Cardiac septum (tissue), 1 donor: ENCODE measurements around the gene MS4A7. TPM values are rescaled to one million over a fixed set of nuclear protein-coding genes. Genes with fewer than 3 reads are reported as not detected.
"Not testable (repeated sequence)": the region's sequence is repeated elsewhere in the genome, so short reads cannot be mapped to it uniquely, and the experiment has no call there.

Experiments
- DNase-seq: peaks from one replicate; pipeline ENCODE4 v3.0.0-alpha.2; 2020; ENCODE audit warnings: low spot score
- intact Hi-C: fragments of 100-400 bp; cut with DNase I; formaldehyde crosslinking; loops from one replicate; pipeline ENCODE4 v1.14.0; 2022
- long read RNA-seq: library from polyadenylated mRNA; unstranded; transcript quantifications from one replicate; pipeline ENCODE4 v2.0.0, GENCODE V29; 2021
- total RNA-seq: library from RNA; stranded (reverse); fragmentation: NEBNext Ultra II Directional; extraction: Animal tissue kit (Norgen Biotek cat#: 25700); gene quantifications from one replicate; pipeline ENCODE4 v1.2.1, GENCODE V29; 2021
- donor health status: DM: no; HTN: no; CAD: no.

MS4A7 gene, protein sequence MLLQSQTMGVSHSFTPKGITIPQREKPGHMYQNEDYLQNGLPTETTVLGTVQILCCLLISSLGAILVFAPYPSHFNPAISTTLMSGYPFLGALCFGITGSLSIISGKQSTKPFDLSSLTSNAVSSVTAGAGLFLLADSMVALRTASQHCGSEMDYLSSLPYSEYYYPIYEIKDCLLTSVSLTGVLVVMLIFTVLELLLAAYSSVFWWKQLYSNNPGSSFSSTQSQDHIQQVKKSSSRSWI
- 8.2 TPM for total RNA-seq
- long read RNA-seq, partial matches to known transcripts, result 0 of 2 reads
- long read RNA-seq, other reads (novel, unspliced or antisense), result 2 of 2 reads

DNA sequence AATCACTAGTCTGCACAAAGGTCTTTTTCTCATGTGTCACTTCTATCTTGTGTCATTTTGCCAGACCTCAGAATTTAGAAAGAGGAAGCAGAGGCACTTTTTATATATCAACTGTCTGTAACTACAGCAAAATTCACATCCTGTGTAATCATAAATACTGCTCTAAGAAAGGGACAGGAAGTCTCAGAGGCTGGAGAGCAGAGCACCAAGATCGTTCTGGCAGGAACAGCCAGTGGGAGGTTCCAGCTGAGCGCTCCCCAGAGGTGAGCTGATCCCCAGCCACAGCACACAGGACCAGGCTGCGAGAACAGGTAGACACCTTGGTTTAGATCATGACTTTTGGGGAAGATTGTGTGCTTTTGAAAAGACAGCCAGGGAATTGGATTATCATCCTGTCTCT lies at the start of gene MS4A7:
TSS of gene MS4A7 (plus strand) at position 179 of the 400 bp plus-strand sequence. CDS start 4,610 bp downstream, outside the sequence.
- intact Hi-C loops, result no loop called here
- no peak for DNase-seq

DNA sequence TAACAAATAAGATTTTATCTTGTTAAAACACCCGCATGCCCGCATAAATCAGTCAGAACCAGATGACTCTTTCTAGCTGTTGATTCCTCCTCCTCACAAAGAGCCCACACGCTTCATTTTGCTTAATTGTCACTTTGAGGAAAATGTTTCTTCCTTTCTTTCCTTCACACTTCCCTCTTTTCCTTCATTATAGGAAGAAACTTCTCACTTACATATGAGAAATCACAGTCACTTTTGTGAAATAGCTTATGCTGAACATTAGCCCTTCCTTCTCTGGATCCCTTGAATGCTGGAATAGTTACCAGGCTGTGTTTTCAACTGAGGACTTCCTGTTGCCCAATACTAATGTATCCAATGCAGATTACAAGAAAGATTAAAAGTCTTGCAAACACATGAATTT lies 45.5 kb upstream of the MS4A7 start:
- no peak for DNase-seq
- intact Hi-C loops, result no loop called here

DNA sequence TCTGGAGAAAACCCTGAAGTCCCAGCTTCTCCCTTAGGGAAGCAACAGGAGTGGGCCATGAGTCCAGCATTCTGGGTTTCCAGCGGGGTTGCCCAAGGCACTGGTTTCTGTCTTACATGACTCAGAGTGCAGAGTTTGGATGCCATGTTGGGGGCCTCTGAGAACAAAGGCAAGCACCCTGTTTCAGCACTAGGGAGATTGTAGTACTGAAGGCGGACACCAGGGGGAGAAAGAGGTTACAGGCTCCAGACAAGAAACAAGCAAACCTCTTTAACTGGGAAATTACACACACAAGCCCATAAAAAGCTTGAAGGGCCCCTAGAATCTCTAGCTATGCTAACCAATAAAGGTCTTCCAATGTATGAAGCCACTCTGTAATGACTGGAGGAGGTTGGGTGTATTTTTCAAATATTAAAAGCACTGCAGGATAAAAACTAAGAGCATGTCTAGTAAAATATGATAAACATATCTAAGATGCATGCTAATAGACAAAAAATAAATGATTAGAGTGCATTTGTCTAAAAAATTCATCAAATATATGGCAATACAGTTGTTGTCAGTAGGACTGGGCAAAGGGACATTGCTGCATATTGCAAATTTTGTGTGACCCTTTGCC lies 44.2 kb upstream of the MS4A7 start:
- DNase-seq, result no peak
- intact Hi-C loops, result no loop called here

DNA sequence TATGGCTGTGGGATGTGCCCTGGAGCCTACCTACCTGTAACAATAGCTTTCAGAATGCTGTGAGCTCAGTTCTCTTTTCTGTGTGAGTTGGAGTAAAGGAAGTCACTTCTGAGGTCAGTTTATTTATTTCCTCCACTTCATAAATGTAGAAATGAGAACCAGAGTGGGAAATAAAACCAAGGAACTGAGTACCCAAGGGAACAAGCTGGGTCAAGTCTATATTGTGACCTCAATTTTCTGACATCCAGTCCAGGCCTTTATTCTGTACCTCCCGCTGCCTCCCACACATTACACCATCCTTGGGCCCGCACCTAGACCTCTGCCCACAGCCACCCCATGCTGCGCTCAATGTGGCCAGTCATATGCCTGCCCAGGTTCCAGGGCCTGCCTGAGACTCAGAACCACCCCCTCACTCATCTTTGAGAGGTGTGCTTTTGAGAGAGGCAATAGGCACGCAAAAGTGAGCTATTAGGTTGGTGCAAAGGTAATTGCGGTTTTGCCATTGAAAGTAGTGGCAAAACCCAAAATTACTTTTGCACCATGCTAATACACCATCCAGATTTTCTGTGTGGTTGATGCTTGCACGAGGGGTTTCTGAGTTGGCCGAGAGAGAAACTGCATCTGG lies 41.5 kb upstream of the MS4A7 start:
- intact Hi-C loops, result no loop called here

DNA sequence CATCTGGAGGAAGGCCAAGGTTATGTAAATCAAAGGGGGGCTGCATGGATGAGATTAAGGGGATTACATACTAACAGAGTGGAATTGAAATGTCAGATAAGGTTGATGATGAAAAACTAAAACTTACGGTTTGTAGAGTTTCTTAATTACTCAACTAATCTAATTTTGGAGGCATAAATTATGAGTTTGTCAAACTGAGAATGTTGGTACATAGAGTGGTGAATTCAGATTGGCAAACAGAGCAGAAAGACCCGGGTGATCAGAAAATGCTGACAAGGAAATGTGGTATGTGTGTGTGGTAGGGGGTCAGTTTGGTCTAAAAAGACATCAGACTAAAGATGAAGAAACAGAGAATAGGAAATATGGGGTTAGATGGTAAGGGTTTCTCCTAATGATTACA lies 40.3 kb upstream of the MS4A7 start:
- DNase-seq, result no peak
- intact Hi-C loops, result no loop called here

More for the DNA sequence above, 41.5 kb upstream of the MS4A7 start:
- DNase-seq, result no peak

DNA sequence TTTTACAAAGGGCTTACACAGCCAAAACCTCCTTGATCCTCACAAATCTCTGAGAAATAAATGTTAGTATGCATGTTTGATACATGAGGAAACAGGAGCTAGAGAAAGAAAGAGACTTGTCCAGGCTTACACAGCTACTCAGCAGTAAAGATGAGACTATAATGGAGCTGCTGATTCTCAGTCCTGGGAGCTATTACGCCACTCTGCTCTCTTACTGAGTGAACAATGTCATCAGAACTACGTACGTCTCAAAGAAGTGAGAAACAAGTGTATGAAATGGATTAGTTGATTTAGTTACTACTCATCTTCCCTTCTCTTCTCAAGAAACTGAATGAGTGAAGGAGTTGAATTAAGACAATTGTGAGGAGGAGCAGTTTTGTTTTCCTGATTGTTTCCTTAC lies 39.0 kb upstream of the MS4A7 start:
- no peak for DNase-seq
- intact Hi-C loops, result no loop called here

DNA sequence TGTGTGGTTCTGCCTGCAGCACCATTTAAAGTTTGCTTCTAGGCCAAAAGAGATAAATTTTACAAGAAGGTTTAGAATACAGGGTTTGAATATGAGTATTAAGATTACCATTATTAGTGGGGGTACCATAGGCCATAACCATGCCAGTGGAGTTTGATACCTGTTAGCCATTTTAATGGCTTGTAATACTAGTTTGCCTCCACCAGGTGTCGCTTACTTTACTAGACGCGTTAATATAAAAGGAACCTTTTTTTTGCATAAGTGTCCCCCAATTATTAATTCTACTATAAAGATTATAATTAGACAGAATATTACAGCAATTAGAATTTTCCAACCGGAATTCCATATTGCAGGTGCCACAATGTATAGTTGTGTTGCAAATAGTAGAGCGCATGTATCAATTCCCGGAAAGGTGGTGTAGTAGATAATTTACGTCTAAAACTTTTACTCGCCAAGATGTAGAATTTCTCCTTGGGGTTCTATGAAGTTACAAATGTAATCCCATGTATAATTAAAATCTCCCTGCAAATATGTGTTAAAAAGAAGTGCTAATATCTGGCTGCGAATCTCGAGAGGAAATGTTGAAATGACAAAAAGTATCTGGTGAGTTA lies 35.1 kb upstream of the MS4A7 start:
- no peak for DNase-seq
- intact Hi-C loops, result no loop called here

DNA sequence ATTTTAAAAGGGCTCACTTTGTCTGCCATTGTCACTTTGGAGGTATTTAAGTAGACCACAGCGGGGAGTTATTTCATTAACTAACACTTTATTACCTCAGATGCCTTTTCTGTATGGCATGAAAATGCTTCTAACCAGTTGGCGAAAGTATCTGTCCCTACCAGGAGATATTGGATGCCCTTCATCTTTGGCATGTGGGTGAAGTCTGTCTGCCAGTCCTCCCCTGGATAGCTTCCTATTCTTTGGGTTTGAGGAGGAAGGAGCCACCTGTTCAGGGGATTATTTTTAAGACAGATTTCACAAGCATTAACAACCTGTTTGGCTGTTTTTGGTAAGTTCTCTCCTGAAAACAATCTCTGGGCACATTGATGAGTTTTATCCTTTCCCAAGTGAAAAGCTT lies 34.2 kb upstream of the MS4A7 start:
- intact Hi-C loops, result no loop called here
- no peak for DNase-seq

DNA sequence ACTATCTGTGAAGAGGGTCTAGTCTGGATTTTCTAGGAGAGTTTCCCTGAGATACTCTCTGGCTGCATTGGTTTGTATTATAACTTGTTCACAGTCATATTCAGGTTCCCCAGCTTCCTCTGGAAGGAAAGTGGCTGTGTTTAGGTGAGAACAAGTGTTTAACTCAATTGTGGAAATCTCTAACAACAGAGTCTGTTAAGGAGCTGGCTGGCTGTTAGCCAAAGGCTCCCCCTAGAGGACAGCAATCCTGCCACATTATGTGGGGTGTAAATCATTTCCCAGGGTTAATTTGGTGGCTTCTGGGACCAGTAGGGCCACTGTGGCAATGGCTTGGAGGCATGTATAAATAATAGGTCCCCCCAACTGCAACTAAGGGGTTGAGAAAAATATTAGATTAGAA lies 32.8 kb upstream of the MS4A7 start:
- intact Hi-C loops, result no loop called here
- no peak for DNase-seq

DNA sequence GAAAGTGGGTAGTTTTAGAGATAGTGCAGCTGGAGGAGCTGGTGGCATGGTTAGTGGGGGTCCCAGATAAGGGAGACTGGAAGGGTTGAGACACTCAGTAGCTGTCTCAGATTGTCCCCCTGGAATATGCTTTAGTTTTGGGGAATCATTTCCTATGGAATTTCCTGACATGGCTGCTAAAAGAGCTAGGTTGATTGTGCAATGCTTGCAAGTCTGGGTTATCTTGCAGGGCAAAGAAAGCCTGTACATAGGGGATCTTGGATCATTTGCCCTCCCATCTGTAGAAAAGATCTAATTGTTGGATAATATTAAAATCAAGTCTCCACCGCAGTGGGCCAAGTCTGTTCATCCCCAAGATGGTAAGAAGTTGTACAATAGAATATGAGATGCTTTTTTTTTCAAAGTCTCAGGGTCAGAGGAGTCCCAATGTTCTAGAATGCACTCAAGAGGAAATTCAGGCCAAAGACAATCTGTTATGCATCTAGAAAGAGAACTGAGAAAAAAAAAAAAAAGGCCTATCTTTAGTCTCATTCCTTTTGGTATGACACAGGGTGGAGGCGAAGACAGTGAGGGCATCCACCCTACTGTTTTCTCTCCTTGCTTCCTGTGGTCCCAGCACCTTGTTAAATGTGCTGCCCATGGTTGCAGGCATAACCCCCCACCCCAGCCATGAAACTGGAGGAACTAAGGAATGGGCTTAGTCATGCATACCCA lies 31.1 kb upstream of the MS4A7 start:
- intact Hi-C loops, result no loop called here
- DNase-seq, result no peak

DNA sequence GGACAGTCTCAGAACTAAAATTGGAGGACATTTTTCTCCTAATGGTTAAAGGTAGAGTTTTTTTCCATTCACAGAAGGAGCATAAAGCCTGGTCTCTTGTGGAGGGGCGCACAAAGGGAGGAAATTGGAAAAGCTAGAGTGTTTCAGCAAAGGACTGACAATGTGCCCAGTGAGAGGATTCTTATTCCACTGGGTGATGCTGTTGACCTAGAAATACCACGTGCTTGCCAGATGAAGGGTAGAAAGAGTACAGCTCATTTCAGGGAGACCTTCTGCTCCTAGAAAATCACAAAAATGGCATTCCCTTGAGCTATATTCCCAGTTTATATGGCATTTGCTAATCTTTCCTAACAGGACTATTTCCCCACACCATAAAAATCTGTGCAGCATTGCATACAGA lies 30.2 kb upstream of the MS4A7 start:
- intact Hi-C loops, result no loop called here
- DNase-seq, result no peak

DNA sequence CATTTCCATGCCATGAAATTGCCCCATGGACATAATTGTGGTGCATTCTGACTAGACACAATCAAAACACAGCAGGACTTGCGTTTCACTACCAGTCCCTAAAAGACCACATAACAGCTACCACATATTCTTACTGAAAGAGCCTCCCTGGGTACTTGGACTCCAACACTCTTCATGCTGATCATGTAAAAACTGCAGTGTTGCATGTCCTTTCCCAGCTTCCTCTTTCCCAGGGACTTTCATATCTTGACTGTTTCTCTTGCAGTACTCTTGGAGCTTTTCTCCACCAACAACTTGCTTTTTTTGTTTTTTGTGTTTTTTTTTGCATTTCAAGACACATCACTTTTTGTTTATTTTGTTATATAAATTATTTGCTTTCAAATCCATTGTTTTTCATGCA lies 28.3 kb upstream of the MS4A7 start:
- DNase-seq, result no peak
- intact Hi-C loops, result no loop called here

DNA sequence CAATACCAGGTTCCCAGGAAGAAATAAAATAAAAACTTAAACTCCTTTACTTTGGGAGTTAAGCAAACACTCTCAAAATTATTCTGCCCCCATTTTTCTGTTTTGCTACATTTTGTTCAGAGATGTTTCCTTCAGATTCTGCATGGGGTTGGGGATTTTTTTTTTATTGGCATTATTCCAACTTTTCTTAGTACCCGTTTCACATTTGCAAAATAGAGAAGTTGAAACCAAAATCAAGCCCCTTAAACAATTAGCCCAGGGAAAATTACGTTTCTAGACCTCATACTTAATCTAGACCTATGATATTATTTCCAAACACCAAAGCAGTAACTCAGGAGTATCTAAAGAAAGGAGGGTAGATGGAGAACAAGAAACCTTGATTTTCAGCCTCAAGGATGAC lies 20.6 kb upstream of the MS4A7 start:
- DNase-seq, result no peak
- intact Hi-C loops, result no loop called here

DNA sequence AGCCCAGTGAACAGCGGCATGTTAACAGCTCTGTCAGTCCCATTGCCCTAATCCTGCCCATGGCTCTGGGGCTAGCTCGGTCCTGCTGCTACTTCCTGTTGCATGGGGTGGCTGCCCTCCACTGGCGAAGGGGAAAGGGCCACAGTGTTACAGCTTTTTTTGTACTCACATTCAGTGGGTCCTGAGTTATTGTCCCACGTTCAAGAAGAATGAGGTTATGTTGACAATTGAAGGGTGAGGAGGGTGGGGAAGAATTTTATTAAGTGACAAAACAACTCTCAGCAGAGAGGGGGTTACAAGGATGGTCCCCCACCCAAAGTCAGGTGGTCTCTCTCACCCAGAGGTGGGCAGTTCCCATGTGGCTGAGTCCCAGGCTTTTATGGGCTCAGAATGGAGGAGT lies 17.7 kb upstream of the MS4A7 start:
- no peak for DNase-seq
- intact Hi-C loops, result loop anchor here (5.0 kb wide), 1 partner anchor 257 kb away; no protein-coding TSS in a partner anchor

DNA sequence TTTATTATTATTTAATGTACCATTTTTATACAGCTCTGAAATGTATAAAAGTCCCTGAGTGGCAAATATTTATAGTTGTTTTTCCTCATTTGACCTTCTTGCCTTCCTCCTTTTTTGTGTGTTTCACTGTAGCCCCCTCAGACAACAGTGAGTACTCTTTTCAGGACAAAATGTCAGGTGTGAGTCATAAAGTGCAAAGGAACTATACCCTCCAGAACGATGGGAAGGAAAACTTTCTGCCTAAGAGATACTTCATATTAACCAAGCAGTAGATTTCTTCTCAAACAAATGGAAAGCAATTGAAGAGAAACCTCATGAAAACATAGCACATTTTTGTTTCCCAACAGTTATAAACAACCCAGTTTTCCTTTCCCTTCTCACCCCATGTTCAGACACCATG lies 16.1 kb upstream of the MS4A7 start:
- no peak for DNase-seq
- intact Hi-C loops, result loop anchor here (5.0 kb wide), 1 partner anchor 255 kb away; no protein-coding TSS in a partner anchor

DNA sequence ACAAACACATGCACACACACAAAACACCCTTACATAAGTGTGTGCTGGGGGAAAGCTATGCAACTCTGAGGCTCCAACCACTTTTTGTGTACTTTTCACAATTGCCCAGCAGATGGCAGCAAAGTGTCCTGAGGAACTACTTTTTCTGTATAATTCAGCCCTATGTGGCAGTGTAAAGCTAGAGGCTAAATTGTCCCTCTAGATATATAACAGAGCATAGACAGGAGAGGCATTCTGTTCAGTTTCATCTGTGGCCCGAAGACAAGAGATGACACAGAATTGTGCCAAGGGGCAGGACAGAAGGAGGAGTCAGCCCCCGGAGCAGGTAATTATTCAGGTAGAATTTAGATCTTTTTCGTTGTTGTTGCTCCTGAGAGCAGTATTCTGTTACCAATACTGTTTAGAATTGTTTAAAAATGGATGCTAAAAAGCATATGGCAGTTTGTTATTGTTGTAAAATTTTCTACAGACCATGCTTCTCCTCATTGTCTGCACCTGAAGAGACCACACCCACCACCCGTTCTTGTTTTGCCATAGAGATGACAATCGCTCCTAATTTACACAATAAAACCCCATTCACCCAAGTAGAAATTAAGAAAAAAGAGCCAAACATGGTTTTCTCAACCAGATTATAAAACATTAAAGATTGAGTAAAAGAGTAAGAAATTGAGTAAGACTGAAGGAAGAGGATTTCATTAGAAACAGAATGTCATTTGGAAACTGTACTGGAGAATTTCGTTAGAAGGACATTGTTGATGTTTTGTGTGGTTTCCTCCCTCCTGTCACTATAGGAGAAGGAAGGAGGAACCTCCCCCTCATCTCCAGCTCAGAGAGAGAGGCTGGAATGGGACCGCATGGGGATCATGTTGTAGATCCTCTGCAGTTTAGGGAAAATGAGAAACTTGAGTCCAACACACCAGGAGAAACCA lies 14.5 kb upstream of the MS4A7 start:
- DNase-seq, result no peak
- intact Hi-C loops, result loop anchor here (5.0 kb wide), 1 partner anchor 253 kb away; no protein-coding TSS in a partner anchor

DNA sequence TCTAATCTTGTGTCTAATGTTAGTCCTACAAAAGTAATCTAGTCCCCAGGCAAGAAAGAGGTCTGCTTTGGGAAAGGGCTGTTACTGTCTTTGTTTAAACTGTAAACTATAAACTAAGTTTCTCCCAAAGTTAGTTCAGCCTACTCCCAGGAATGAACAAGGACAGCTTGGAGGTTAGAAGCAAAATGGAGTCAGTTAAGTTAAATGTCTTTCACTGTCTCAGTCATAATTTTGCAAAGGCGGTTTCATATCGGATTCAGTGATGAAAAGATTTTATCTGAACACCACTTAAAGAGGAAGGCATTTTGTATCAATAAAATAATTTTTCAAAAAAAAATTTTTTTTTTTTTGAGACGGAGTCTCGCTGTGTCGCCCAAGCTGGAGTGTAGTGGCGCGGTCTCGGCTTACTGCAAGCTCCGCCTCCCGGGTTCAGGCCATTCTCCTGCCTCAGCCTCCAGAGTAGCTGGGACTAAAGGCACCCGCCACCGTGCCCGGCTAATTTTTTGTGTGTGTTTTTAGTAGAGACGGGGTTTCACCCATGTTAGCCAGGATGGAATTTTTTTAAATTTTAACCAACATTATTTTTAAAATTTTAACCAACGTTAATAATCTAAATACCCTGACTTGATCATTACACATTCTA lies 11.9 kb upstream of the MS4A7 start:
- intact Hi-C loops, DNase-seq: not testable (repeated sequence)

DNA sequence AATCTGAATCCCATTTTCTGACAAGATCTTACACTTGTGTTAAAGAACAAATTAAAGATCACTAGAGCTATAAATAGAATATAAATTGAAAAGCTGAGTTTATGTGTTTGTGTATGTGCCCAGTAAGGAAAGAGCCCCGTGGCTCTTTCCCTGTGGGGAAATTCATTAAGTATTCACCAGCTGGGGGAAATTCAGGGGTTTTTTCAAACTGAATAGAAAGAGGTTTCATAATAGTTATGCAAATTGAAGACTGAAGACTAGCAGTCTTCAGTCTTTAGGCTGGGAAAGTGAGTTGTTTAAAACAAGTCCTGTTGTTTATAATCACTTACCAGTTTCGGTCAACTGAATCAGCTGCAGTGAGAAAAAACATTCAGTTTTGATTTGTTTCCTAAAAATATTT lies 11.3 kb upstream of the MS4A7 start:
- no peak for DNase-seq
- intact Hi-C loops, result no loop called here
